Stimulated activated CD4-positive, alpha-beta T cell treated with anti-CD3 and anti-CD28 coated beads, TNF-alpha, amount 100 ng/mL, for 48 hours (primary cell): Measurements from ENCODE around the gene ATP6V1B1.

ENCODE experiments used
- DNase-seq, 3 donors: peaks; one replicate each; pipeline ENCODE4 v3.0.0-alpha.2; 2020; ENCODE audit warnings: low read depth in 3 of 3

ATP6V1B1 gene

DNA sequence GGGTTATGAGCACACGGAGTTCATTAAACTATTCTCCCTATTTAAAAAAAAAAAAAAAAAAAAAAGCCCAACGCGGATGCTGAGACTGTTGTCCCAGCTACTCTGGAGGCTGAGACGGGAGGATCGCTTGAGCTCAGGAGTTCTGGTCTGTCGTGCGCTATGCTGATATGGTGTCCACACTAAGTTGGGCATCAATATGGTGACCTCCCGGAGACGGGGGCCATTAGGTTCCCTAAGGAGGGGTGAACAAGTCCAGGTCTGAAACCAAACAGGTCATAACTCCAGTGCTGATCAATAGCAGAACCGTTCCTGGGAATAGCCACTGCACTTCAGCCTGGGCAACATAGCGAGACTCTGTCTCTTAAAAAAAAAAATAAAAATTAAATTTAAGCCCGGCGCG is 29.8 kb downstream of the ATP6V1B1 start:
- DNase-seq, result no peak

DNA sequence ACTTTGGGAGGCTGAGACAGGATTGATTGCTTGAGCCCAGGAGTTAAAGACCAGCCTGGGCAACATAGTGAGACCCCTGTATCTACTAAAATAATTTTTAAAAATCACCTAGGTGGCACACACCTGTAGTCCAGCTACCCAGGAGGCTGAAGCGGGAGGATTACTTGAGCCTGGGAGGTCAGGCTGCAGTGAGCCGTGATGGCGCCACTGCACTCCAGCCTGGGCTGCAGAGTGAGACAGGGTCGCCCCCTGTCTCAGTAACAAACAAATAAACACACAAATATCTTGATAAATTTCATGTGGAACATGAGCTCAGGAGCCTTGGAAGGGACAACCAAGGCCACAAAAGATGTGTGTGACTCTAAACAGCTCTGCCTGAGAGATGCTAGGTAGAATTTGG is 31.0 kb downstream of the ATP6V1B1 start:
- no peak for DNase-seq

DNA sequence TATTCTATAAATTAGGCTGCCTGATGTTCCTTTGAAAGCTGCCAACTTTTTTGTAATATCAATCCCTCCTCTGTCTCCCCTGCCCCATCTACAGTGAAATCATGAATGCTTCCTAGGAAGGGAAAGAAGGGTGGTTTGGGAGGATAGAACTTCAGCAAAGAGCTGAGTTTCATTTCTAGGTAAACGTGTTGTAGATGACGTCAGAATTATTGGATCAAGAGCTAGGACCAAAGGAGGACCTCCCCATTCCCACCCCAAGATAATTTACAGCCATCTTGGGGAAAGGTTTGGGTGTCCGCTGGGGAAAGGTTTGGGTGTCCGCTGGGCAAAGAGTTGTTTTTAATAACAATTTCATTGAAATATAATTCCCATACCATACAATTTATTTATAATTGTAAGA is 31.5 kb downstream of the ATP6V1B1 start:
- DNase-seq, result no peak

DNA sequence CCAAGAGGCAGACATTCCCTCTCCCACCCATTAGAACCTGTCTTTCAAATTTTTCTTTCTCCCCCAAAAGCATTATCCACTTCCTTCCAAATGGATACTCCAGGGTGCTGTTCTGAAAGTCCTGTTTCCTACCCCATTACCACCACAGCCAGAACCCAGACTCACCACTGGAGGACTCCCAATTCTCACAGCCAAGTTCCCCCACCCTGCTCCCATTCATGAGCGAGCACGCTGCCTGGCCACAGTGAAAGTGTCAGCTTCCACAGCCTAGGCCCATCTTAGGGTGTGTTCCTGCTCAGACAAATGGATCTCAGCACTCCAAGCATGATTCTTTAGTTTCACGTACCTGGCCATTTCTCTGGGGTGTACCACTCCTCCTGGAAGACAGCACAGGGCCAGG is 38.9 kb downstream of the ATP6V1B1 start:
- DNase-seq, result no peak

DNA sequence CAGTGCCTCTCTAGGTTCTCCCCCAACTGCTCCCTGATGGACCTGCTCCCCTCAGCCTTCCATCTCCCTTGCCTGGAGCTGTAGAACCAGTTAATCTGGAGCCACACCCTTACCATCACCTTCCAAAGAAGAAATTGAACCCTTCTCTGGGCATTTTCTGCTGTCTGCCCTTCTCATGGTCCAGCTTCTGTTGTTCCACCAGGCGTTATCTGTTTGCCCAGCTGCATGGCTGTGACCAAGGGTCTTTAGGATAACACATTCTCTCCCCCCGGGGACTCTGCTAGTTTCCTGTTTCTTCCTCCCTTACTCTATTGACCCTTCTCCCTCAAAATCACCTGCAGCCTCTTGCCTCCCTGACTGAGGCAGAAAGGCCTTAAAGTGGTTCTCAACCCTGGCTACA is 39.5 kb downstream of the ATP6V1B1 start:
- no peak for DNase-seq

DNA sequence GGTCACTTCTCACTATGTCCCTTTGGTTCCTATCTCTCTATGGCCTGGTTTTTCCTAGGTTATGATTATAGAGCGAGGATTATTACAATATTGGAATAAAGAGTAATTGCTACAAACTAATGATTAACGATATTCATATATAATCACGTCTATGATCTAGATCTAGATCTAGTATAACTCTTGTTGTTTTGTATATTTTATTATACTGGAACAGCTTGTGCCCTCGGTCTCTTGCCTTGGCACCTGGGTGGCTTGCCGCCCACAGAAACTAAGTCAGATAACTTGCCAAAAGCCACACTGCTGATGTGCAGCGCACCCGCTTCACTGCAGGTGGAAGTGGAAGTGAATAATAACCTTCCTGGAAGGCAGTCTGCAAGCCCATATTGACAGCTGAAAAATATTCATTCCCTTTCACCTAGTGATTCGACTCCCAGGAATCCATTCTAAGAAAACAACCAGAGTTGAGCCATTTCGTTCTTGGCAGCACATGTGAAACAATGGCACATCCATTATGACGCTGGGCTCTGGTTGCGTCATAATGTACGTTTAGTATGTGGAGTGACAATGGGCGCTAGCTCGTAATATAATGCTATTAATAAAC is 42.0 kb downstream of the ATP6V1B1 start:
- no peak for DNase-seq

DNA sequence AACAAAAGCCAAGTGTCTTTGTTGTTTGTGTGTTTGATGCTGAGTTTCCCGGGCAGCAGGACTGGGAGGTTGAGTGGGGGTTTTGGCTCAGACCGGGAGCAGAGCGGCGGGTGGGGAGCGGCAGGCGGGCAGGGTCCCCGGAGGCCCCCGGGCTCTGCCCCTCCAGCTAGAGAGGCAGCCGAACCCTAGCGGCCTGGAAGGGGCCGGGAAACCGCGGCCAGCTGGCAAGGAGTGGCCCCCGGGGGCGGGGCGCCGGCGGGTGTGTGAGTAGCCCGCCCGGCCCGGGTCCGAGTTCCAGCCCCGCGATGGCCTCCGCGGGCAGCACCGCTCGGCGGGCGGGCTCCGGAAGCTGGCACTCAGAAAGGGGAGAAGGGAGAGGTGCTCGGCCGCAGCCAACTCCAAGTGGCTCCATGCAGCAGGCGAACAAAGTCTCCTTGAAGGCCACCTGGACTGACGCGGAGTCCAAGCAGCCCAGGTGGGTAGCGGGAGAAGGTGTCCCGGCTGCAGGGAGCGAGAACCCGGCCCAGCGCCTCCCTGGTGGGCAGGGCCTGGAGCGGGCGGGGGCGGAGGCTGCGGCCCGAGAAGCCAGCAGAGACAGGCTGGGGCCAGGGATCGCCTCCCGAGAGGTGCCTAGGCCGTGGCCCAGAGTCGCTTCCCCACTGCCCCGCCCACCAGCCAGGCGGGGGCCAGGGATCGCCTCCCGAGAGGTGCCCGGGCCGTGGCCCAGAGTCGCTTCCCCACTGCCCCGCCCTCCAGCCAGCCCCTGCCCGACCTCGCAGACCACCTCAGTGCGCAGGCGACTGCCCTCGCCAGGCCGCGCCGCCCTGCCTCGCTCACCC is 42.9 kb downstream of the ATP6V1B1 start, which contains the start of gene ANKRD53:
TSS of gene ANKRD53 (plus strand) at position 290 of the 839 bp plus-strand sequence. CDS start at position 306, 16 bp downstream.
- DNase-seq, result no peak

DNA sequence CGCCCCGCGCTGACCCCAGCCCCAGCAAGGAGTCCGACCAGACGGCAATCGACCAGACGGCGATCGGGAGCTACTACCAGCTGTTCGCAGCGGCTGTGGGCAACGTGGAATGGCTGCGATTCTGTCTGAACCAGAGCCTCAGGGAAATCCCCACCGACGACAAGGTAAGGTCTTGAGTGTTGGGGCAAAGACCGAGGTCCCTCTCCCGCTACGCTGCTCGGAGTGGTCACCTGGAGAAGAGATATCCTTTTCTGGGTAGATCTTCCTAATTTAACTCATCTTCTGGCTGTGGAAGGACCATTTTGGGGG is 43.4 kb downstream of the ATP6V1B1 start:
- DNase-seq, result no peak

DNA sequence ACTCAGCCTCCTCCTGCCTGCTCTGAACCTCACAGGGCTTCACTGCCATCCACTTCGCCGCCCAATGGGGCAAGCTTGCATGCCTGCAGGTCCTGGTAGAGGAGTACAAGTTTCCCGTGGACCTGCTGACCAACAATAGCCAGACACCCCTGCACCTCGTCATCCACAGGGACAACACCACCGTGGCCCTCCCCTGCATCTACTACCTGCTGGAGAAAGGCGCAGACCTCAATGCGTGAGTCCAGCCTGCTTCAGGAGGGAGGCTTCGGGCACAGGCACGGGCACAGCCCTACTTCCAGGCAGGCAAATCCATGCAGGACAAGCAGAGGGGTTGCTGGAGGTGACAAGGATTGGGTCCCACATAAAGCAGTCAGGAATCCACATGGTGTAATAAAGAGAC is 43.9 kb downstream of the ATP6V1B1 start:
- DNase-seq, result no peak

DNA sequence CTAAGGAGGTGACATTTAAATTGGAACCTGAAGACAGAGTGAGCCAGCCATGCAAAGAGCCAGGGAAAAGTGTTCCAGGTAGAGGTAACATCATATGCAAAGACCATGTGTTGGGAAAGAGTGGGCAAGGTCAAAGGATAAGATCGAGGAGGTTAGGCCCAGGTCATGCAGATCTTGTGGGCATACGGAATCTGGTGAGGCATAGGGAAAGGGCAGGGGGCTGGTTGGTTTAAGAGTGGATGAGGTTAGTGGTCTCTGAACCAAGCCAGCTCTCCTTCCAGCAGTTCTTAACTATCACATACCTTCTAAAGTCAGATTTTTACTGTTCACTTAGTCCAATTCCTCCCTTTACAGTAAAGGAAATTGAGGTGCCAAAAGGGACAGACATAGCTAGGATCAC is 45.7 kb downstream of the ATP6V1B1 start:
- no peak for DNase-seq

DNA sequence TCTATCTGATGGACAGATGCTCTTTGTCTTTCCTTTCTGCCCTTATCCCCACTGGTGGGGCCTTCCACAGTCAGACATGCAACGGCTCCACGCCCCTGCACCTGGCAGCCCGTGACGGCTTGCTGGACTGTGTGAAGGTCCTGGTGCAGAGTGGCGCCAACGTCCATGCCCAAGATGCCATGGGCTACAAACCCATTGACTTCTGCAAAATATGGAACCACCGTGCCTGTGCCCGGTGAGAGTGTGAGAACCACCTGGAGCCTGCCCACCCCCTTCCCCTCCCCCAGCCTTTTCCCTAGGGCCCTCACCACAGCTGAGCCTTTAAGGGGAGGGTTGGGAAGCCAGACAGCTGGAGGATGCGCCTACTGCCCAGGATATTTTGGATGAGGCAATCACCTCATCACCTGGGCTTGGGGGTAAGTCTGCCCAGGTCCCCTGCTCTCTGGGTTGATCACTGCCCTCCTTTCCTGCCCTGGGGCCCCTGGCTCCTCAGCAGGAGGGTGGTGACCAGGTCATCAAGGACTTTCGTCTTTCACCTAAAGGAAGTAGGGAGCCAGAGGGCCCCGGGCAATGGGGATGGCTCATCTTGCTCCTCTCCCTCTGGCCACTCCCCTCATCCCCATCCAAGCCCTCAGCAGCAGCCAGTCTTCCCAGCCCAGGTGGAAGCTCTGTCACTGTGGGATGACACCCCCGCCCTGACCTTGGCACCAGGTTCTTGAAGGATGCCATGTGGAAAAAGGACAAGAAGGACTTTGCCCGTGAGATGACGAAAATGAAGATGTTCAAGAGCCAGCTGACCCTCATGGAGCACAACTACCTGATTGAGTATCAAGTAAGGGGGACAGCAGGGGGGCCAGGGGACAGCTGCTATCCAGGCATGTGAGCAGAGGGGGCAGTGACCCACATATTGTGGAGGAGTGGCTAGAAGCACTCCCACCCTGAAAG is 46.4 kb downstream of the ATP6V1B1 start:
- DNase-seq, result no peak

DNA sequence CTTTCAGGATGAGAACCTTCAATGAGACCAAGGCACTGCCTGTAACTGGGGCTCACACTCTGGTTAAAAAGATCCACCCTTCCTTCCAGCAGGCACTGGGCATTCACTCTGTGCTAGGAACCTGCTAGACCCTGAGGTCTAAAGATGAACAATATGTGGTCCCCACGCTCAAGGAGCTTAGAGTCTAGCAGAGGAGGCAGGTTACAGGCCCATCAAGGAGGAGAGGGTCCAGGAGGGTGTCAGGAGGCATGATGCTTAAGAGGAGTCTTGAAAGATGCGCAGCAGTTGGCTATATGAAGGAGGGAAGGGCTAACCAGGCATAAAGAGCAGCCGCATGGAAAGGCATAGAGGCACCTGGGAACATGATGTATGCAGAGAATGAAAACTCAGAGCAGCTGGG is 47.3 kb downstream of the ATP6V1B1 start:
- no peak for DNase-seq

DNA sequence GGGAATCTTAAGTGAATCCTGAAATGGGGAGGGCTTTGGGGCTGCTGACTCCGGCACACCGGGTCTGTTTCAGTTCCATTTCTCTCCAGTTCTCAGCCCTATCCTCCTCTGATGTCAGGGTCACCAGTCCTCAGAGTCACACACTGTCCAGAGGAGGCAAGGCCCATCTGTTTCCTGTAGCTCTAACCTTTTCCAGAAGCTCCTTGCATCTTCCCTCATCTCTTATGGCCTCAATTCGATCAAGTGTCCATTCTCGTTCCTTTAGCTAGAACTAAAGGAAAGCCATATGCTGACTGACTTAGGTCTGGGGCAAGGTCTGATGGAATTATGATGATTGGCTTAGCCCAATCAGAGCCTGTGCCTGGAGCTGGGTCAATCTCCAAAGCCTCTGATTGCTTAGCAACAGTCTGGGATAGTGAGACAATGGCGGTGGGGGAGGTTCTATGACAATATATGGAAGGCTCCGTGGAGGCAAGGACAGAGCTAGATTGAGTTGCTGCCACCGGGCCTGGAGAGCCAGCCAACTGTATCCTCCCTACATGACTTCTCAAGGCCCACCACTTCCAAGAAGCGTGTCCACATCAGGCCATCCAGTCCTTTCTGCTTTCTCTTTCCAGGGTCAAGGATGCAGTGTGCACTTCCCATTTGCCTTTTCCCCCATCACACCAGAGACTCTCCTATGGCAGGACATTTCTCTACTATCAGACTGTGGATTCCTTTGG is 48.0 kb downstream of the ATP6V1B1 start:
- DNase-seq, result no peak

DNA sequence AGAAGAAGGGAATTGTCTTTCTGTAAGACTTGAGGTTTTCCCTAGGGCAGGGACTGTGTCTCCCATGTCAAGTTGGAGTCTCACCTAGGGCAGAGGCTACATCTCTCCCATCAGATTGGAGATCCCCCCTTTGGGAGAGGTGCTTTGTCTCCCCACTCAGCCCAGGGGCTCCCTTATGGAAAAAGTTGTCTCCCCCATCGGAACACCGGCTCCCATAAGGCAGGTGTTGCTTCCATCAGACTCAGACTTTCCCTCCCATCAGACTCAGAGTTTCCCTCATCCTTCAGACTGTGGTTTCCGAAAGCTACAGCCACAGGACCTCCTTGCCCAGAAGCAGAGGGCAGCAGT is 48.5 kb downstream of the ATP6V1B1 start:
- DNase-seq, result no peak

DNA sequence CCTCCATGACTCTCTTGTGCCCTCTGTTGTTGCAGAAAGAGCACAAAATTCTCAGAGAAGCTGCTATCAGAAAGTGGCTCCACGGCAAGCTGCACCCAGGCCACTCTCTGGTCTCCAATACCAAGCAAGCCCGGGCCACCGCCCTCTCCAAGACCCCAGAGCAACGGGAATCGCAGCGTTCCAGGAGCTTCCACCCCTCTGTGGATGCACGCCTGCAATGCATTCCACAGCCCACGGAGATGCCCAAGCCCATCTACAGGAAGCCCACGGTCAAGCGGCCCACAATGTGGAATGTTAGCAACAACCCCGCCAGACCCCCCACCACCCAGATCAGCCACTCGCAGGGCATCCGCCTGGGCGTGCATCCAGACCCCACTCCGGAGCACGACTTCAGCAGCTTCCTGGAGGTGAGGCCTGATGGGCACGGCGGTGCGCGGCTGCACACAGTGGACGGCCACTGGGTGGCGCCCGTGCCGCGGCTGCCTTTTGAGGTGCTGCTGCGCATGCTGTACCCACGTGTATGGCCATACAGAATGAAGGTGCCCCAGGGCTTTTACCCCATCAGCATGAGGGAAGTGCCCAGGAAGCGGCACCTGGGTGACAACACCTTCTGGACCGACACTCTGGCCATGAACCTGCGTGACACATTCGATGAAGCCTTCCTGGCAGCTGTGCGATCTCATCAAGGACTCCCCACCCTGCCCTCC is 49.0 kb downstream of the ATP6V1B1 start:
- DNase-seq, result peak; percentile 67 to 79 (median 68)

DNA sequence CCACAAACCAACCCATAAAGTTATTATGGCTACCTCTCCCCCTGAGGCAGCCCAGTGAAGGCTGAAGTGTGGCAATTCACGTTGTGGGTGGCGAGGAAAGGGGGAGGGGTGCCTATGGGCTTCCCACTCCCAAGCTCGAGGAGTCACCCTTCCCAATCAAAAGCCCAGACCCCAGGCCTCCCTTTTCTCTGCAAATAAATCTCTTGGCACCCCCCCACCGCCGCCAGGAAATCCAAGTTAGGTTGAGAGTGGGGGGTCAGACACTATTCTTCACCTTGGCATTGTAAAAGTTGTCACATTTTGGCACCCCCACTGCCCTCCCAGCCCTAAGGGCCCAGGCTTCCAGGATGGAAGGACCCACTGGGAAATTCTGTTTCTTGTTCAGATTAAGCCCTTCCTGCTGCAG is 49.6 kb downstream of the ATP6V1B1 start:
- DNase-seq, result no peak

DNA sequence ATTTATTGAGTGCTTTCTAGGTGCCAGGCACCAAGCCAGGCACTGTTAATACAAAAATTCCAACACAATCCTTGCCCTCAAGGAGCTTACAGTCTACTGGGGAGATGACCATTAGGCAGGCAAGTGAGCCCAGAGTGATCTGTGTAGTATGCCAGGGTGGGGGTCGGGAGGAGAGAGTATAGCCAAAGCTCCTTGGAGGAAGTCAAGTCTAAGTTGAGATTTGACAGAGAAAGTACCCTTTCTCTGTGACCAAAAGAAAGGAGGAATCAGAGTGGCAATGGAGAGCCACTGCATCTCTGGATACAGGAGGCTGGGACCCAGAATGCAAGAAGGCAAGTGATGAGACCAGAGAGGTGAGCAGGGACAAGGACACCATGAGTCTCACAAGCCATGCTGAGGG is 50.3 kb downstream of the ATP6V1B1 start:
- no peak for DNase-seq

DNA sequence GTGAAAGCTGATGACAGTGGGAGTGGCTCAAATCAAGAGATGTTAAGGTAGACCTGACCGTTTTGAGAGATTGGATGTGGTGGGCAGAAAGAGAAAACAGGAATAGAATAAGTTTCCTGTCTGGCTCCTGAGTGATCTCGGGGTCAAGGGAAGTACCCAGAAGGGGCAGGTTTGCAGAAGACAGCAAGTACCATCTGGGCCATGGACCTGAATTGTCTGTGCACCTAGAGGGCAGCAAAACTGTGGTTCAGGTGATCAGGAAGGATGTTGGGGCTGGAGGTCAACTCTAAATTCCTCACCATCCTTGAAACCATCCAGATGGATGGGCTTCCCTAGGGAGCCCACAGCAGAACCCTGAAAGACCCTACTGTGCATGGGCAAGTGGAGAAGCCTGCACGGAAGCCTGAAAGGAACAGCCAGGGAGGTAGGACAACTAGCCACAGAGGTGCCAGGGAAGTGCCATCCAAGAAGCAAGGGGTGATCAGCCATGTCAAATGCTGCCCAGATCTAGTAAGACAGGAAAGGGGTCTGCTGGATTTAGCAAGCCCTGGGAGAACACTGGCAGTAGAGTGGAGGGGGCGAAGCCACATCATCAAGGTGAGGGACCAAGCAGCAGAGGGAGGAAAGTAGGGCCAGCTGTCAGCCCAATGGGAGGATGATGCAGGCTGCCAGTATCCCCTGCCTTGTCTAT is 50.9 kb downstream of the ATP6V1B1 start:
- DNase-seq, result no peak

DNA sequence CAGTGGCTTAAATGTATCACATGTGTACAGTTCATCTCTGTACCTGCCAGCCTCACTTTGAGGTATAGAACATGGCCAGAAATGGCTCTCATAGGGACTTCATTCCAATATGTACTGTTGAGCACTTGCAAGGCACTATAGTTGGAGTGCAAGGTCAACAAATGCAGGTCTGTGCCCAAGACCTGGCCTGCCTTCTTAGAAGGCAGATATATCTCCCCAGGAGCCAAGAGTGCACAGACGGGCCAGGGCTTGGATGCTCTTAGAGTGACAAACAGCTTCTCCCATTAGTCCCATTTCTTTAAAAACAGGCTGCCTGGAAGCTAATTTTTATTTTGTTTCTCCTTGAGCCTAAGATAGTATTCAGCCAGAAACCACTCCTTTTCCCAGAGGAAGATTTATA is 51.7 kb downstream of the ATP6V1B1 start:
- DNase-seq, result no peak

DNA sequence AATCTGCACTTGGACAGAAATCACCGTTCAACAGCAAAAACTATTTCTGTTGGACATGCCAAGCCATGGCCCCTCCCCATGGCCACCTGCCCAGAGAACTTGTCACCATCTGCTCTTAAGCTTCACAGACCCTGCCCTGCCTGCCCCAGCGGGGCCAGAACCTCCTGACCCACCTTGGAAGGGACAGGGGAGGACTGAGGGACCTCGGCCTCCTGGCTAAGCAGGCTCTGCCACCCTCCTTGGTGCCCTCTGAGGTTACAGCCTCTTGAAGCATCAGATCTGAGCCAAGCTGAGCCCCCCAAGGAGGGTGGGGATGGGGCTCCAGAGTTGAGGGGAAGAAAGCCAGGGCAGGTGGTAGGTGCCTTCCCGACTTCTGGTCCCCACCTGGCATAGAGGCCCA is 52.5 kb downstream of the ATP6V1B1 start:
- no peak for DNase-seq
